A673 (cell line): ENCODE measurements around the gene EXOC6.

Source experiments
- CTCF ChIP-seq: fragments of 300-800, 200-600 bp; sonication (generic); conservative IDR thresholded peaks from 2 replicates; pipeline ENCODE4 v1.5.1; 2017; ENCODE audit warnings: low read depth, mild to moderate bottlenecking, antibody characterized with exemption, low read length, moderate library complexity, mixed read lengths
- EZH2 ChIP-seq: fragments of 200-600 bp; sonication (generic); IDR thresholded peaks from 2 replicates; pipeline ENCODE4 v1.6.1; 2017; ENCODE audit warnings: borderline replicate concordance, low read depth, mild to moderate bottlenecking, mixed read lengths, antibody characterized with exemption, low read length; ENCODE audit not compliant: poor library complexity, severe bottlenecking

- TF ChIP-seq CTCF, result peak; percentile 56
- no peak for TF ChIP-seq EZH2
Measured at GRCh38 chr10:92822964-92823363, 25.4 kb upstream of the EXOC6 start.
